Measurements from ENCODE around the gene TNF.
"Not testable (repeated sequence)": the region's sequence is repeated elsewhere in the genome, so short reads cannot be mapped to it uniquely, and the experiment has no call there.

TNF gene

DNA sequence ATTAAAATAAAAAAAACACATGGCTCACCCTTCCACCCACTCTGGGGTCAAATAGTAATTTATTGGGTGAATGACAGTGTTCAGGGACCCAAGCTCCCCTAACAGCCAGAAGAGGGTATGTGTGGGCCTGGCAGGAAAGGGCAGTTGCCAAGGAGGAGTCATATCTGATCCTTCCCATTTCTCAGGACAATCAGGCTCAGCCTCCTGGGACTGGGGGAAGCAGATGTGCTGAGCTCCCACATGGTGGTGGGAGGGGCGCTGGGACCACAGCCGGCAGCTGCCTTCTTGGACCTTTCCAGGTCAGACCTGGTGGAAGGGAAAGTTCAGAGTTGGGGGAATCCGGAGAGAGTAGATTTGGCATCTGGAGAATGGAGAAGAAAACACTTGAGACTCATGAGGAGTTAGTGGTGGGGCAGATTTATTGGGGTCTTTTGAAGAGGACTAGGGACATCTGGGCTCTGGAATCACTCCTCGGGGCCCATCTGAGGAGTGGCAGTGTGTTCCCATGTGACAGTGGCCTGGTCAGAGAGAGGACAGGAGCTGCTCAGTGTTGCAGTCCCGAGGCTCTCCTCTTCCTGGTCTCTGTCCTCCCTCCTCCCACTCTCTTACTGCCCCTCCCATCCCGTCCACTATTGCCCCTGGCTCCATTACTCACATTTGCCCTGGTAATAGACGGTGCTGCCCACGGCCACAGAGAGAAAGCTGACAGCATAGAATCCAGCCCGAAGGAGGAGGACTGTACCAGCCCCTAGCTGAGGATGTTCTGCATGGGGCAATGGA, 13.7 kb downstream of the TNF start:
- FAIRE-seq, result no peak

DNA sequence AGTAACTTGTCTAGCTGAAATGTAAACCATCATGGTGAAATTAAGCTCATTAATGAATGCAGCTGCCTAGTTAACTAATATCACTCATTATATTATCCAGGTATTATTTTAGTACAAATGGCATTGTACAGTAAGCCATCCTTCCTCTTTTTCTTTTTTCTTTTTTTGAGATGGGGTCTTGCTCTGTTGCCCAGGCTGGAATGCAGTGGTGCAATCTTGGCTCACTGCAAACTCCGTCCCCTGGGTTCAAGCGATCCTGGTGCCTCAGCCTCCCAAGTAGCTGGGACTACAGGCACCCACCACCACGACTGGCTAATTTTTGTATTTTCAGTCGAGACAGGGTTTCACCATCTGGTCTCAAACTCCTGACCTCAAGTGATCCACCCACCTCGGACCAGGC, 15.3 kb downstream of the TNF start:
- not testable (repeated sequence) for FAIRE-seq

DNA sequence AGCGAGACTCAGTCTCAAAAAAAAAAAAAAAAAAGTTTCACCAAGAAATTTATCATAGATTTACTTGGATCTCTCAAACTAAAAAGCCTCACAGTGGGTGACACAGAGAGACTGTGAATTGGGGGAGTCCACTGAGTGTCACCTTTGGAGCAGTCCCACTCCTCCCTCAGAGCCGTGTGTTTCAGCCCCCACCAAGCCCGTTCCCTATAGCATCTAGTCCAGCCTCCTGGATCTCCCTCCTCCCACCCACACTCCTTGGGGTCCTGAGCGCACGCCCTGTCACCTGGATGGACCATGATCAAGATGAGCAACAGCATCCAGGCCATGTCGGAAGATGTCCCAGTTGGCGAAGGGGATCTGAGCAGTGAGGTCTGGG, 17.0 kb downstream of the TNF start:
- no peak for FAIRE-seq

DNA sequence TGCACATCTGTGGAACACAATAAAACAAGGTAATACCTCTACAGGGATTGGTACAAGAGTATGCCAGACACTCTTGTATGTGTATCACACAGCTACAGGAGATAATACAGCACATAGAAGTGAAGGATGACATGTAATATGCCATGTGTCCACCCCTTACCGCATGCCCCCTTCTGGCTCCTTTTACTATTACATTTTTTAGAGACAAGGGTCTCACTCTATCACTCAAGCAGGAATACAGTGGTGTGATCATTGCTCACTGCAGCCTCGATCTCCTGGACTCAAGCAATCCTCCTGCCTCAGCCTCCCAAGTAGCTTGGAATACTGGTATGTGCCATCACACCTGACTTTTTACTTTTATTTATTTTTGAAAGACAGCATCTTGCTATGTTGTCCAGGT, 21.6 kb downstream of the TNF start:
- no peak for FAIRE-seq

DNA sequence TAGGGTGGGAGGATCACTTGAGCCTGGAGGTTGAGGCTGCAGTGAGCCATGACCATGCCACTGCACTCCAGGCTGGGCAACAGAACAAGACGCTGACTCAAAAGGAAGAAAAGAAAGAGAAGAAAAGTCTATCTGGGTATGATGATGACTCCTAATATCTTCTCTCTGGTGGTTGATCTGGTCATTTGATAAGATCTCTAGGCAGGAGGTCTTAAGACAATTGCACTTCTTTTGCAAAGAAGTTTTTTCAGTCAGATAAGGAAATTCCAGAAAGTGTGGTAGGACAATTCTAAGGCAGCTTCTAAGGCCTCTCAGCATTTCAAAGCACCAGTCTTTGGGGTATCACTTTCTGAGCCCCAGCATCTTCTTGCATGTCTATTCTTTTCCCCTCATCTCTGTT, 32.0 kb downstream of the TNF start:
- FAIRE-seq, result no peak

DNA sequence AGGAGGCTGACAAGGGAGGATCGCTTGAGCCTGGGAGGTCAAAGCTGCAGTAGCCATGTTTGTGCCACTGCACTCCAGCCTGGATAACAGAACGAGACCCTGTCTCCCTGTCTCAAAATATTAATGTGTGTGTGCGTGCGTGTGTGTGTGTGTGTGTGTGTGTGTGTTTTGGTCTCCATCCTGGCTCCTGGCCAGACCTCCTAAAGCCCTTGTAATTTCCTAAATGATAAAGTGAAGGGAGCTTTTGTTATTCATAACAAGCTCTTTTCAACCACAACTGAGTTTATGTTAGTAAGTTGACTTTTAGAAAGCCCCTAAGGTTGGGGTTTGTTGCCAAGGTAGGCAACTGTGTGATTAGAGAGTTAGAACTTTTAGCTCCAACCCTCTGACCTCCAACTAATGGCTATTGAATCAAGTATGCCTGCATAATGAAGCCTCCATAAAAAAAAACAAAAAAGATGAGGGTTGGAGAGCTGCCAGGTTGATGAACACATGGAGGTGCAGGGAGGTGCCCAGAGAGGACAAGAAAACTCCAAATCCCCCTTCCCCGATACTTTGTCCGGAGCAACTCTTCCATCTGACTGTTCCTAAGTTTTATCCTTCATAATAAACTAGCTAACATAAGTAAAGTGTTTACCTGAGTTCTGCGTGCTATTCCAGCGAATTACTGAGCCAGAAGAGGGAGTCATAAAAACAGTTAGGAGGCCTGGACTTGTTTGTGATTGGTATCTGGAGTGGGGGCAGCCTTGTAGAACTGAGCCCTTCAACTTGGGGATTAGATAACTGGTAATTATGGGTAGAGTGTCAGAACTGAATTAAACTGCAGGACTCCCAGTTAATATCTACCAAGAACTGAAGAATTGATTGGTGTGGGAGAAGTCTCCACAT, 34.4 kb downstream of the TNF start:
- FAIRE-seq, result no peak

DNA sequence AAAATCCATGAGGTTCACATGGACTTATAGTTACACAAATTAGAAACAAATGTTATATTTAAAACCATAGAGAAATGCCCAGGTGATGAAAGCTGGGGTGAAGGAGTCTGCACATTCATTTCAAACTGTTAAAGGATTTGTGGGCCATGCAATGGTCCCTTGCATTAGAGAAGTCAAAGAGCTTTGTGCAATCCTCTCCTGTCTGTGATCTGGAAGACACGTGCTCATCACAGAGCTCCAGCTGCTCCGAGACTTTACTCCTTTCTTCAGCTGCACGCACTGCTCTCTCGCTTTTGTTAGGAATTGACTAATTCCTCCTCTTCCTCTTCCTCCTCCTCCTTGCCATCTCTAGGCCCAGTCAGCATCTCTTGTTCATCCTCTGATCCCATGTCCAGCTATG, 35.6 kb downstream of the TNF start:
- FAIRE-seq, result no peak

DNA sequence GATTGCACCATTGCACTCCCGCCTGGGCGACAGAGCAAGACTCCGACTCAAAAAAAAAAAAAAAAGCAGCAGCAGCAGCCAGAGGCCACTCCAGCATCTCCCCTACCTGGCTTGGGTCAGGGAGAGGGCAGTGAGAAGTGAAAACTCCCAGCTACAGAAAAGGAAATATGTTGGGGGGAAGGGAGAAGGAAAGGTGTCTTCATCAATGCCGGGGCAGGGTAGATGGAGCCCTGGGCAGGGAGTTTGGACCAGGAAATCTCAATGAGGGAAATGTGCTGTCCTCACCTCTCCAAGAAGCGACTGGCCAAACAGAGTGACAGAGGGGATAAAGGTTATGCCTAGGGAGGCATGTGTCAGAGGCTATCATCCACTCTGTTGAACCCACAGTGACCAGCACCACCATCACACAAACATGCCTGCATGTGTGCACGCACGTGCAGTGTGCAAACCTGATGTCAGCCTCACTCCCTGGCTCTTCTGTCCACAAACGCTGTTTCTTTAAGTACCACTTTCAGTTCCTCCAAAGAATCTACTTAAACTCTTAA, 38.8 kb downstream of the TNF start:
- FAIRE-seq, result no peak

DNA sequence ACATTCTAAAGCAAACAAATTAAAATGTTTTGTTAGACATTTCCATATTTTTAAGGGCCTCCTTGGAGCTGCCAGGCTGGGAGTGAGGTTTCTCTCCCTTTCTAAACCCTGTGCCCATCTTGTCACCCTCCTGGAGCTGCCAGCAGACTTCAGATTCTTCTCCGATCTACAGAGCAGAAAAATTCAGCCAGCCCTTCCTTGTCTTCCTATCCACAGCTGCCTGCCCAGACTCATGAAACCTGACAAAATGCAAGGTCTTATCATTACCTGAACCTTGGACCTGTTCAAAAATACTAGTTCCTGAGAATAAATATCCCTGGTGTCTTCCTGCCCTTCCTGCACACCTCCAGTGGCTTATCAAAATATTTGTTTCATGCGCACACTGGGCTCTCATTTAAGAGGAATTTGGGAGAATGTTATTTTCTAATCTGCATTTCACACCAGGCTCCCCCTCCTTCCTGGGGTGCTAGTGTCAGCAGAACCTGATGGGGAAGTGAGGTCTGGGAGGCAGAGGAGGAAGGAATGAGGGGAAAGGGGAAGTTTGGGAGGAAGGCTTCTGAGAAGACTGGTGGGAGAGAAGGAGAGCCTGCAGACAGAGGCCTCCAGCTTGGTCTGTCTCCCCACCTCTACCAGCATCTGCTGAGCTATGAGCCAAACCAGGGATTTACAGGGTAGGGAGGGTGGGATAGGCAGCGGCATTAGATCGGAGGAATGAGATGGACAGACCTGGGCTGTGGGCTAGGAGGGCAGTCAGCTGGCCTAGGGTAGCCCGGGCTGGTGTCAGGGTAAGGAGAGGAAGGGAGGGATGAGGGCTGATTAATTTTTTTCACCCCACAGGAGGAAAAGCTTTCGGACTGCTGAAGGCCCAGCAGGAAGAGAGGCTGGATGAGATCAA, 39.6 kb downstream of the TNF start, which contains the start of gene AIF1:
TSS of gene AIF1 (plus strand) at position 551 of the 895 bp plus-strand sequence. CDS start at position 647, 96 bp downstream.
- no peak for FAIRE-seq

DNA sequence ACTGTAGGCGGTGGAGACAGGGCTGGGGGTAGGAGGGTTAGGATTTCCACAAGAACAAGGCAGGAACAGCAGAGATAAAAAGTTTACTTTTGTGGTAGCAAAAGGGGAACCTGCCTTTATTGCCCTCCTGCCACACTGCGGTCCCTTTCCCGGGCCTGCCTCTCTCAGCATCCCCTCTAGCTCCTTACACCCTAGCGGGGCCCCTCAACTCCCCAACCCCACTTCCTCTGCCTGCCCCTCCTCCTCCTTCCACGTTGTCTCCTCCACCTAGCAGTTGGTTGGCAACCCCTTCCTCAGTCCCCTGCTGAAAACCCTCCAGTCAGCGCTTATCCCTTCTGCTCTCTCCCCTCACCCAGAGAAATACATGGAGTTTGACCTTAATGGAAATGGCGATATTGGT, 40.4 kb downstream of the TNF start:
- no peak for FAIRE-seq

DNA sequence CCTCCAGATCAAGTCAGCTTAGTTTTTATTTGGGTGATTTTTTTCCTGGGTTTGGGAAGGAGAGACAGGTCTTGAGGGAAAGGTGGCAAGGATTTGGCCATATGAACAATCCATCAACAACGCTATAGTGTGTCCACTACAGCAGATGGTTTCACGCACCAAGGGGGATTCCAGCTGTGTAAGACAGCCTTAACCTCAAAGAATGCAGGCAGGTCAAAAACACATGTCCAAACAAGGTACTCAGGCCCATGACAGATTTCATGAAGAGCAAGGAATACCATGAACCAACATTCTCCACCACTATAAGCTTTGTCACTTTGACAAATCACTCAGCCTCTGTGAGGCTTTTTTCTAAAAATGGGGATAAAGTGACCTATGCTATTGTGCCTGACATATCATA, 41.6 kb downstream of the TNF start:
- no peak for FAIRE-seq

DNA sequence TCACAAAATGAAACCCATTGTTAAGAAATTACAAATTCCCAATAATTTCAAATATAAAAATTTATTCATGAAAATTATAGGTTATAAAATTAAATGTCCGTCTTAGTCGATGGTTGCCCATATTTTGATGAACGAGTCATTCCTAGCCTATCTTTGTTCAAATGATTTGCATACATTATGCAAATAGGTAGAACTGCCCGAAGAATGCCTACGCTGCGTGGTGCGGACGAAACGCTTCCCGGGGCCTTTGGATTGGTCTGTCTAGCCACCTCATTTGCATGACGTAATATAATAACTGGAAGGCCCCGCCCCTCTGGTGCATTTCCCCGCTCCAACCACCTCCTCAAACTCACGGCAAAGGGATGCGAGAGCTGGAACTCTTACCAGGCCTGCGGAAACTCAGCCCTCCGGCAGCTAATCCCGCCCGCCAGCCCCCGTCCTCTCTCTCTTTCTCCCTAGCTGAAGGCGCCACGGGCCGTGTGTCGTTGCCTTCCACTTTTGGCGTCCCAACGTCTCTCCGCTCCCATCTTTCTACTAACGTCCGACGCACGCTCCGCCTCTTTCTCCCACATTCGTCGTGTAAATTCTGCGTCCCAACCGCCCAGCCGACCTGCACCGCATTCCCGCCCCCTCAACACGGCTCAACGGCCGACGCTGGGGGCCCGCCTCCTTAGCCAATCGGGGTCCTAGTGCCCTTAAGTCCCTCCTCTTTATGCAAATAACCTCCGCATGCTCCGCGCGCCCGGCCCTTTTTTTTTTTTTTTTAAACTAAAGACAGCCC, 44.6 kb downstream of the TNF start:
- FAIRE-seq, result peak; percentile 99

DNA sequence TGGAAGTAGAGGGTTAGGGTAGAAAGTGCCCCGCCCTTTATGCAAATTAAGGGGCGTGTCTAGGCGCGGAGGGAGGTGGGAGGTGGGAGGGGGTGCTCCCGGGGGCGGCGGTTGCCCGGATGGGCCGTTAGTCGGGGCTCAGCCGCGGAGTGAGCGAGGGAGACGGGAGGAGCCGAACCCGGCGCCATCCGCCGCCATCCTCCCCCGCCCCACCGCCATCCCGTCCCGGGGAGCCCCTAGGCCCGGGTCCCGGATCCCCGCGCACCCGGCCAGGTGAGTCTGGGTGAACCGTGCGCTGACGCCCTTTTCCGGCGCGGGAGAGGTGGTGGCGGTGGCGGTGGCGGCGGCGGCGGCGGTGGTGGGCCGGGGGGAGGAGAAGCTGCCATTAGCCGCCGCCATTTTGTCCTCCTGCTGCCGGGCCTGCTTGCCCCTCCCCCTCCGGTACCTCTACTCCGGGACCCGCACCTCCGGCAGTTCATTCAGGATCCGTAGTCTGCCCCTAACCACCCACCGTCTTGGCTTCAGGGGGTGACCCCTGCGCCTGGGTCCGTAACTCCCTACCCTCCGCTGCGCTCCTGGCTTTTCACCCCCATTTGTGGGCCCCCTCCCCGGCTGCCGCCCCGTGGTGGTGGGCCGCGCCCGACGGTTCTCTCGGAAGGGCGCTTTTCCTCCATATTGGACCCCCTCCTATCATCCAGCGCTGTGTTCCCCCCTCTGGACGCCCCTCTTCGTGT, 45.4 kb downstream of the TNF start, which contains the start of gene PRRC2A:
TSS of gene PRRC2A (plus strand) at position 130 of the 734 bp plus-strand sequence. CDS start 2,075 bp downstream, outside the sequence.
- no peak for FAIRE-seq

DNA sequence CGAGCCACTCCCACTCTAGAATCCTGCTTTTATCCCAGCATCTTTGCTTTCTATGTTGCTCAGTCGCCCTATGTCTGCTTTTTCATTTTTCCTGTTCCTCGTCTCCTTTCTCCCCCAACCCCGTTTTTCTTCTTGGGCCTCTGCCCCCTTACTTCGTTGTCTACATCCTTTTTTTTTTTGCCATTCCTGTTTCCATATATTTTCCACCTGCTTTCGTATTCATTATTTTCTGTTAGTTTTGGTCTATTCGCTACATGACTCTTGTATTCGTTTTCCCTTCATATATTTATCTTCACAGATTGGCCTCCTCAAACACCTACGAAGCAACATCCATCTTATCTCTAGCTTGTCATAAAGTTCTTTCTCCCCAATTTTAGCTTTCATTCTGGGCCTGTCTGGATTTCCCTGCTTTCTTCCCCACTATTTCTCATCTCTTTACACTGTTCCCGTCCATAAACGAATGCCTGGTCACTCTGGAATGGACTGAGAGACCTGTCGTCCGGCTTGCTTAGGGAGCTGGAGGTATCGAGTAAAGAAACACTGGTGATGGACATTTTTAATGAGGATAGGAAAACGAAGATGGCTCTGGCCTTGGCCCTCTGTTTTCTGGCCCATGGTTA, 46.1 kb downstream of the TNF start:
- no peak for FAIRE-seq

DNA sequence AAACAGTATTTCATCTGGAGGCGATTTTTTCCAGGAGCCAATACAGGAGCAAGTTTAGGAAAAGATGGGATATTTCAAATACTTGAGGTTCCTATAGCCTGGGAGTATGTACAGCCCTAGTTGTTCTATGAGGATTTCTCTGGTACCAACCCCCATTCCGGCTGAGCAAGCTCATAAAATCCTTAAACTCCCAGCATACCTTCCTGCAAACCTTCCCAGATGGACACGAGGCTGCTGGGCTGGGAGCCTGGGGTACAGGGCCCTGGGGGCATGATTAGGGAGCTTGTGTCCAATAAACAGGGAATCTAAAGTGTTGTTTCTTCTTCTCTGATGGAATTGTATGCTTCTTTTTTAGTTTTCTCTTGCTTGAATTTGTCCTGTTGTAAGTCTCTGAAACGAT, 46.6 kb downstream of the TNF start:
- no peak for FAIRE-seq

DNA sequence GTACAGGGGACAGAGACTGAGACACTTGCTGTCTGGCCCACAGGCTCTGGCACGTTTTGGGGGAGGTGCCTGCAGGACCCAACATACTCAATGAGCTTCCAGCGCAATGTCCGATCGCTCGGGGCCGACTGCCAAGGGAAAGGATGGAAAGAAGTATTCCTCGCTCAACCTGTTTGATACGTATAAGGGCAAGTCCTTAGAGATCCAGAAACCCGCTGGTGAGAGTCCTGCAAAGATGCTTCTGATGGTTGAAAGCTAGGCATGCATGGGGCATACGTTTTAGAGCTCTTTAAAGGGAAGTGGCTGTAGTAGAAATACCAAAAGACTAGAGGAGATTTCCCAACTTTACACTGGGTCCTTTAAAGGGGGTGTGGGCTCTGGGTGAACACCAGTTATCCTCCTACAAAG, 47.3 kb downstream of the TNF start:
- no peak for FAIRE-seq

DNA sequence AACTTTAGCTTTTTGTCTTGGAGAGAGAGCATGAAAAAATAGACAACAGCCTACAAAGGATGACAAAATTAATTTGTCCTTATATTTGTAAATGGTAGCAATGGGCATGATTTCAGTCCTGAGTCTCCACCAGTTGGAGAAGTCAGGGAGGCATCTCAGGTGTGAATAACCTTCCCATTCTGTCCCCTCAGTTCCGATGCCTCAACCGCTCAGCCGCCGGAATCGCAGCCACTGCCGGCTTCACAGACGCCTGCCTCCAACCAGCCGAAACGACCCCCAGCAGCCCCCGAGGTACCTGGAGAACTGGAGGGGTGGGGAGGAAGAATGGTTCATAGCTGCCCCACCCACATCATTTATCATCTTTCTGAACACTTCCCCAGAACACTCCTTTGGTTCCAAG, 48.7 kb downstream of the TNF start:
- FAIRE-seq, result no peak

DNA sequence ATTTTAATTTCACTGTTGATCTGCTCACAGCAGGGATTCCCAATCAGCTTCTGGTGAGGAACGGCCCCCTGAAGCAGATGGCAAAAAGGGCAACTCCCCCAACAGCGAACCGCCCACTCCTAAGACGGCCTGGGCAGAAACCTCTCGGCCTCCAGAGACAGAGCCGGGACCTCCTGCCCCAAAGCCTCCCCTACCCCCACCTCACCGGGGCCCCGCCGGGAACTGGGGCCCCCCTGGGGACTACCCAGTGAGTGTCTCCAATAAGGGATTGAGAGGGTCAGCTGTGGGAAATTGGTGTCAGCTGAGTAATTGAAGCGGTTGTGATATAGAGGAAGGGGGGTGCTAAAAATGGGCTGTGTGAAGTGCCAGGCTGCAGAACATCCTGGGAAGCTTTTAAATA, 51.6 kb downstream of the TNF start:
- FAIRE-seq, result no peak

DNA sequence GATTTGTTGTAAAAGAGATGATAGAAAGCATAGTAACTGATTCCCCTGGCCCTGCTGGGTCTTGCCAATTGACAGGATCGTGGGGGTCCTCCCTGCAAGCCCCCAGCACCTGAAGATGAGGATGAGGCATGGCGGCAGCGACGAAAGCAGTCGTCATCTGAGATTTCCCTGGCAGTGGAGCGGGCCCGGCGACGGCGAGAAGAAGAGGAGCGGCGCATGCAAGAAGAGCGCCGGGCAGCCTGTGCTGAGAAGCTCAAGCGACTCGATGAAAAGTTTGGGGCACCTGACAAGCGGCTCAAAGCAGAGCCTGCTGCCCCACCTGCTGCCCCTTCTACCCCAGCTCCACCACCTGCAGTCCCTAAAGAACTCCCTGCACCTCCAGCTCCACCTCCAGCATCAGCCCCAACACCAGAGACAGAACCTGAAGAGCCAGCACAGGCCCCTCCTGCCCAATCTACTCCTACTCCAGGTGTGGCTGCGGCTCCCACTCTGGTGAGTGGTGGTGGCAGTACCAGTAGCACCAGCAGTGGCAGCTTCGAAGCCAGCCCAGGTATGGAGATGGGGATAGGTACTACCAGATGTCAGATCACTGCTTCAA, 52.4 kb downstream of the TNF start:
- no peak for FAIRE-seq
